ENCODE data around the gene GDF2. TPM values are rescaled to one million over a fixed set of nuclear protein-coding genes. Genes with fewer than 3 reads are reported as not detected.
A peak's percentile ranks its signal among the peaks of the same experiment; 100 is the strongest.

GDF2 gene
- total and polyA plus RNA-seq, 2 experiments from 2014 or later = not detected

DNA sequence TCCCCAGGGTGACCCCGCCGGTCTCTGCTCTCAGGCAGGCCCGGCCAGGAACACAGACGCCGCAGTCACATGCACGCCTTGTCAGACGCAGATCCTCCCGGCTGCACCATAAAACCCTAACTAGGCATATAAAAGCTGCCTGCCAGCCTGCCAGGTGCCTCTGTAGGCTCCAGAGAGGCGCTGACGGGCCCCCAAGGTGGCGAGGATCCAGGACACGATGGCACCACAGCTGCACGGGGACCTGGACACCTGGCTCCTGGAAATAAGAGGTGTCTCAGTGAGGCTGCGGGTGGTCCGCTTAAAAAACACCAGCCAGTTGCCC, 44.1 kb upstream of the GDF2 start (continued):
- TF ChIP-seq ZNF462 (CRISPR knock-in tag; IDR thresholded peaks at IDR 0.05) = no peak
- no peak for TF ChIP-seq STAT1 (IDR thresholded peaks at IDR 0.05; ENCODE audit: unreplicated experiment)

DNA sequence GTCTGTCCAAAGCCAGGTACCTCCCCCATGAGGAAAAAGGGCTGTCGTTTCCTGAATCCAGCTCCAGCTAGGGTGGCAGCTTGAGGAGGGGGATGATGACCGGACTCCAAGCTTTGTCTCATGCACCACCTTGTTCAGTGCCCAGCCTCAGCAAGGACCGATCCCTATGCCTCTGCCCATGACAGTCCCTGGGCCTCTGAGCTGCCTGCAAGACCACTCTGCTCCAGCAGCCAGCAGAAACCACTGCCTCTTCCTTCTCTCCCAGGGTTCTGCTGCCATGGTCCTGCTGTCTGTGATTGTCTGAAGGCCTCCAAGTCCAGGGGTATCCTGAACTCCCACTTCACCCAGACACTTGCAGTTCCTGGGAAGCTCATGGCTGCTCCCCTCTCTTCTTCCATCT, 43.5 kb upstream of the GDF2 start:
- Histone ChIP-seq H3K4me1 (ENCODE audit: insufficient read depth) (no peaks in the 10 kb centered on the region), H3K27me3 (ENCODE audit: insufficient read depth) (no peaks in the 10 kb centered on the region), H3K27ac (ENCODE audit: low read depth) (no peak overlapping the region), H3K36me3 (ENCODE audit: insufficient read depth) (no peaks in the 10 kb centered on the region), H3K79me2 (replicated peaks; ENCODE audit: insufficient read depth) (no peaks in the 10 kb centered on the region), H3K9me2 (ENCODE audit: insufficient read depth) (0 out of 2 replicates have a peak, but pooled peaks cover 5% of the 10 kb centered on the region), H3F3A (replicated peaks; ENCODE audit: low read depth) (no peaks in the 10 kb centered on the region), H3K4me3 (no peak overlapping the region), H2AFZ (no peak overlapping the region), H4K20me1 (replicated peaks; ENCODE audit: insufficient read depth) (no peaks in the 10 kb centered on the region), H3K4me2 (no peak overlapping the region)
- Mint-ChIP-seq H3K27ac (peak overlapping the region; percentile 56), H3K4me3 (no peak overlapping the region), H3K36me3 (ENCODE audit: low read depth) (no peaks in the 10 kb centered on the region), H3K27me3 (ENCODE audit: insufficient read depth, low read depth, poor library complexity) (peaks cover 3% of the 10 kb centered on the region), H3K4me1 (peaks cover 10% of the 10 kb centered on the region; the same call in 2 of the 3 replicates), H3K9me3 (peaks cover 3% of the 10 kb centered on the region; the same call in 2 of the 3 replicates)
- DNase-seq (ENCODE audit: low spot score) = no peak
- no peak for ATAC-seq
- TF ChIP-seq CREB1 (CRISPR knock-in tag; IDR thresholded peaks at IDR 0.05; ENCODE audit: low read depth) (no peak), REST (IDR thresholded peaks at IDR 0.05; ENCODE audit: unreplicated experiment) (no peak), JUNB (IDR thresholded peaks at IDR 0.05; ENCODE audit: unreplicated experiment) (no peak), EZH2phosphoT487 (IDR thresholded peaks at IDR 0.05; ENCODE audit: unreplicated experiment) (no peak), STAT1 (IDR thresholded peaks at IDR 0.05; ENCODE audit: unreplicated experiment) (no peak), NANOG (IDR thresholded peaks at IDR 0.05; ENCODE audit: borderline replicate concordance) (no peak), POLR2AphosphoS5 (IDR thresholded peaks at IDR 0.05; ENCODE audit: low read depth) (no peak), ZNF114 (CRISPR knock-in tag; IDR thresholded peaks at IDR 0.05) (no peak), CTCF (conservative IDR thresholded peaks at IDR 0.05; ENCODE audit: low read depth in 2 of 2) (no peak), EZH2 (IDR thresholded peaks at IDR 0.05; ENCODE audit: low read depth, unreplicated experiment) (no peak), ZNF331 (CRISPR knock-in tag; IDR thresholded peaks at IDR 0.05; ENCODE audit: low read depth) (no peak)

Data from GM23338 (cell line).